ENCODE data around the gene PTPRK.

Gene PTPRK

DNA sequence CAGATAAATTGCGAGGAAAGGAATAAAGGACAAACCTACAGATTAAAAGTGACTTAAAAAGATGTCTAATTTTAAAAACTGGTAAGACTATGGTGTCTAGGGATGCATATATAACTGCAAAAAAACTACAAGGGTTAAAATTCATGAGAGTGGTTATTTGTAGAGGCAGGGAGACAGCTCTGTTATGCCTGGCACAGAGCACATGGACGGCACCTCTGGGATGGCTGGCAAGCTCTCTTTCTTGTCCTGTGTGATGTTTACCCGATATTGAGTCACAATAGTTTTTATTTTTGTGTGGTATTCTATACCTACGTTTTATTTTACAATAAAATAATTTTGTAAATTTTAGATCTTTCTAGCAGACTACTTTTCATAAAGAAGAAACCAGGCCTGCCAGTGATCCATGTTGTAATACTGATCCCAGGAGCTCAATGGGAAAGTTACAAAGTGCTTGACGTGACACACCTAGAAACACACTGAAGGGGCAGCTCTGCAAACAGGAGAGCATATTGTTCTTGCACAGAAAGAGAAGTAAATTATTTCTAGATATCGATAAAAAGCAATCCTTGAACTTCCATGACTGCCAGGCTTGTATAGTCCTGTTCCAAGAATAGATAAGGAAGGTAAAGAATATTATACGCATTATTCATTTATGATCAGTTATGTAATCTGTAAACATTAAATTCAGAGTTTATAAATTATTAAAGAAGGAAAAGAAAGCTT is 290.0 kb downstream of the PTPRK start:
- Histone ChIP-seq H3K36me3 (no peaks in the 10 kb centered on the region), H3K4me3 (ENCODE audit: low read depth, low read length) (no peak overlapping the region), H3K27me3 (ENCODE audit: insufficient read depth, low read depth, severe bottlenecking) (no peaks in the 10 kb centered on the region), H3K9me3 (ENCODE audit: severe bottlenecking) (no peaks in the 10 kb centered on the region), H3K27ac (no peak overlapping the region)
- TF ChIP-seq, protein P1, sequence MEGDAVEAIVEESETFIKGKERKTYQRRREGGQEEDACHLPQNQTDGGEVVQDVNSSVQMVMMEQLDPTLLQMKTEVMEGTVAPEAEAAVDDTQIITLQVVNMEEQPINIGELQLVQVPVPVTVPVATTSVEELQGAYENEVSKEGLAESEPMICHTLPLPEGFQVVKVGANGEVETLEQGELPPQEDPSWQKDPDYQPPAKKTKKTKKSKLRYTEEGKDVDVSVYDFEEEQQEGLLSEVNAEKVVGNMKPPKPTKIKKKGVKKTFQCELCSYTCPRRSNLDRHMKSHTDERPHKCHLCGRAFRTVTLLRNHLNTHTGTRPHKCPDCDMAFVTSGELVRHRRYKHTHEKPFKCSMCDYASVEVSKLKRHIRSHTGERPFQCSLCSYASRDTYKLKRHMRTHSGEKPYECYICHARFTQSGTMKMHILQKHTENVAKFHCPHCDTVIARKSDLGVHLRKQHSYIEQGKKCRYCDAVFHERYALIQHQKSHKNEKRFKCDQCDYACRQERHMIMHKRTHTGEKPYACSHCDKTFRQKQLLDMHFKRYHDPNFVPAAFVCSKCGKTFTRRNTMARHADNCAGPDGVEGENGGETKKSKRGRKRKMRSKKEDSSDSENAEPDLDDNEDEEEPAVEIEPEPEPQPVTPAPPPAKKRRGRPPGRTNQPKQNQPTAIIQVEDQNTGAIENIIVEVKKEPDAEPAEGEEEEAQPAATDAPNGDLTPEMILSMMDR (IDR thresholded peaks at IDR 0.05; ENCODE audit: low read depth, low read length), result no peak
- DNase-seq, result no peak

DNA sequence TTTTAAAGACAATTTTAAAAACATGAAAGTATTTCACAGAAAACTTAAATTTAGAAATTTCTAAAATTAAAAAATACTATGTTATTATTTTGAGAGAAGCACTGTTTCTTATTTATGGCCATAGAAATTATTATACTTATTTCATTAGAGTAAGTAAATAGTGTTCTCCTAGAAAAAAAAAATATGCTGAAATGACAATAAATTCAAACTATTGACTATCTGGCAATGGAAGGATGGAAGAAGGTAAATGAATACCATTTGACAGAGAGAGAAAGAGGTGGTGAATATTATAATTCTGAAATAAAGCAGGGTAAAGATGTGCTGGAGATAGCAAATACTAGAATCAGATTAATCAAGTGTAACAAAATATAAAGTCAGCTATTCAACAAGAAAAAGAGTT is 294.8 kb downstream of the PTPRK start:
- no peak for DNase-seq
- TF ChIP-seq, protein P1 (IDR thresholded peaks at IDR 0.05; ENCODE audit: low read depth, low read length), result no peak
- Histone ChIP-seq H3K27me3 (ENCODE audit: insufficient read depth, low read depth, severe bottlenecking) (no peaks in the 10 kb centered on the region), H3K4me3 (ENCODE audit: low read depth, low read length) (no peak overlapping the region), H3K36me3 (no peaks in the 10 kb centered on the region), H3K9me3 (ENCODE audit: severe bottlenecking) (no peaks in the 10 kb centered on the region), H3K27ac (no peak overlapping the region)

DNA sequence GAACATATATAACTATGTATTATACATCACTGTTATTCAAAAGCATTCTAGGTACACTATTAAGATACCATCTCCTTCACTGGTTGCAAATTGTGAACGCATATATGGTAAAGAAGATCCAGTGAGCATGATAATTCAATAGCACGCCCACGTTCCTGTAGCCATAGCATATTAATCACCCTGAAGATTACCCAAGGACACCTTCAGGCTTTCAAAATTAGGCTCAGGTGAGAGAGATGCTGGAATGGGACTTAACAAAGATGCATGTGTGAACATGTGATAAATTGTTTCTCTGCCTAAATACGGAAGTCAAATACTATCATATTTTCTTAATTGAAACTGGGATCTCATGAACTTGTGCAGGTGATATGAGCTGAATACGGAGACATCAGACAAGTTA is 303.5 kb downstream of the PTPRK start:
- TF ChIP-seq, protein P1 (IDR thresholded peaks at IDR 0.05; ENCODE audit: low read depth, low read length), result no peak
- no peak overlapping the region for H3K27ac ChIP-seq
- no peaks in the 10 kb centered on the region for H3K9me3 ChIP-seq (ENCODE audit: severe bottlenecking)

DNA sequence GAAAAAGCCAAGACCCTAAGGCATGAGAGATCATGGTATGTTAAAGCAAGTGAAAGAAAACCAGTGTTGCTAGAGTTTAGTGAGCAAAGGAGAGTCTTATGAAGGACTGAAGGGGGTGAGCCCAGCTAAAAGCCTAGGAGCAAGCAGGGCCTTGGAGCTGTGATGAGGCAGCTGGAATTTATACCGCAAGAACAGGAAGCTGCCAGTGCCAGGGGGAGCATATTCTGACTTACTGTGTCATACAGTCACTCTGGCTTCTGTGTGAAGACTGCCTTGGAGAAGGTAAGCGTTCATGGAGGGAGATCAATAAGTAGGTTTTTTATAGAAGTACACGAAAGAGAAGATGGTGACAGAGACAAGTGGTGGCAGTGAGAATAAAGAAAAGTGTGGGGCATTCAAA is 310.6 kb downstream of the PTPRK start:
- TF ChIP-seq, protein P1 (IDR thresholded peaks at IDR 0.05; ENCODE audit: low read depth, low read length), result no peak
- no peak for DNase-seq
- Histone ChIP-seq H3K9me3 (ENCODE audit: severe bottlenecking) (no peaks in the 10 kb centered on the region), H3K4me3 (ENCODE audit: low read depth, low read length) (no peak overlapping the region), H3K27ac (no peak overlapping the region), H3K27me3 (ENCODE audit: insufficient read depth, low read depth, severe bottlenecking) (no peaks in the 10 kb centered on the region), H3K36me3 (no peaks in the 10 kb centered on the region)

More for the DNA sequence above, 303.5 kb downstream of the PTPRK start:
- no peaks in the 10 kb centered on the region for H3K36me3 ChIP-seq
- no peaks in the 10 kb centered on the region for H3K27me3 ChIP-seq (ENCODE audit: insufficient read depth, low read depth, severe bottlenecking)
- no peak overlapping the region for H3K4me3 ChIP-seq (ENCODE audit: low read depth, low read length)
- no peak for DNase-seq

DNA sequence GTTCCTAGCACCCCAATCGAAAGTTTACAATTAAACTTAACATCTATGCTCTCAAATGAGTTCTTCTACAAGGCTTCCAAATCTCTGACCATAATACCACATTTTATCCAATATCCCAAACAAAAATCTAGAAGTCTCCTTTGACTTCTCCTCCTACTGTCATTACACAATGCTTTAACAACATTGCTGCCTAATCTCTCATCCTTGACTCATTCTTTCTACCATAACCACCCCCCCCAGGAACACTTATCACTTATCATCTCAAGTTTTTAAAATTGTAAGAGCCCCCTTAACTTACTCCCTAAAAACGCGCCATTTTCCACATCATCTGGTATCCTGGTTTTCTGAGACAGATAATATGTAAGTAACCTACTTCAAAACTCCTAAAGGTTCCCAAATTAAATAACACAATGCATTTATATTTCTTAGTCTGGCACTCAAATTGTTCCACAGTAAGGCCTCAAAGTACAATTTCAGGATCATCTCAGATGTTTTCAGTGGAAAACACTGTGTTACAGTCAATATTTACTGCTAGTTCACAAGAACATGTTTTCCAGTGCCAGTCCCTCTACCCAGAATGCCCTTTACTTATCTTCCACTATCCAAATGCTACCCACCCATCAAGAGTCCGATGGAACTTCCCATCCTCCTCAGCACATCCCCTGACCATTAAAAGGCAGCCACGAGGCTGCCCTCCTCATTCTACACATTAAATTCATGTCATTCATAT is 311.4 kb downstream of the PTPRK start:
- H3K4me3 ChIP-seq (ENCODE audit: low read depth, low read length), result no peak overlapping the region
- DNase-seq, result no peak
- H3K36me3 ChIP-seq, result no peaks in the 10 kb centered on the region
- no peak overlapping the region for H3K27ac ChIP-seq
- no peaks in the 10 kb centered on the region for H3K9me3 ChIP-seq (ENCODE audit: severe bottlenecking)
- no peaks in the 10 kb centered on the region for H3K27me3 ChIP-seq (ENCODE audit: insufficient read depth, low read depth, severe bottlenecking)
- TF ChIP-seq, protein P1 (IDR thresholded peaks at IDR 0.05; ENCODE audit: low read depth, low read length), result no peak
